GM12878 (cell line): Measurements from ENCODE around the gene POU4F2. TPM values are rescaled to one million over a fixed set of nuclear protein-coding genes. Genes with fewer than 3 reads are reported as not detected.

ENCODE experiments used
- ATAC-seq: fragments of 200-7000 bp; cut with Tn5 transposase; 3 replicates; pipeline ENCODE4 v1.9.1; 2020; ENCODE audit warnings: mild to moderate bottlenecking, moderate library complexity
- BruUV-seq: library from RNA; stranded (reverse); fragments of 400-500 nt; replicated peaks from 2 replicates; lab custom pipeline; 2021; lab: Mats Ljungman, UMichigan
- CTCF ChIA-PET: fragments of 300-600 bp; sonication (Branson Sonifier 250); formaldehyde crosslinking; extraction: SDS; loops from one replicate; lab custom pipeline; 2021; ENCODE audit warnings: inconsistent platforms; lab: Yijun Ruan, JAX
- POLR2A ChIA-PET: fragments of 350-600 bp; formaldehyde crosslinking; extraction: SDS; loops from one replicate; lab custom pipeline; 2021; ENCODE audit warnings: inconsistent platforms; lab: Charles Lee
- RAD21 ChIA-PET: fragments of 300-600 bp; sonication (Branson Sonifier 250); formaldehyde crosslinking; loops from one replicate; lab custom pipeline; 2023; ENCODE audit warnings: antibody characterized with exemption; ENCODE audit not compliant: unreplicated experiment; lab: Charles Lee
- SMC1A ChIA-PET: fragments of 300-600 bp; sonication (Branson Sonifier 250); formaldehyde crosslinking; loops from one replicate; lab custom pipeline; 2023; ENCODE audit not compliant: unreplicated experiment, uncharacterized antibody; lab: Charles Lee
- DNase-seq: peaks from one replicate; pipeline ENCODE4 v3.0.0-alpha.2; 2011; ENCODE audit warnings: low read depth, low spot score
- FAIRE-seq: peaks from 3 replicates; lab custom pipeline; 2011; peaks lifted over from hg19 to GRCh38; lab: Jason Lieb, UNC
- H2AFZ ChIP-seq: 2 replicates; pipeline ENCODE4 v1.6.0; 2011; ENCODE audit warnings: low read depth, low read length, control low read depth; ENCODE audit not compliant: control insufficient read depth
- H3K27ac ChIP-seq: 2 replicates; pipeline ENCODE4 v1.5.1; 2011; ENCODE audit warnings: control low read depth; ENCODE audit not compliant: control insufficient read depth, insufficient read depth
- H3K27me3 ChIP-seq, 2 experiments: replicated peaks in 1 of 2; 2 replicates each; pipeline versions ENCODE4 v1.6.0 to v1.6.1; 2011; ENCODE audit warnings: low read length in 1 of 2; ENCODE audit not compliant: control insufficient read depth in 2 of 2, insufficient read depth in 2 of 2
- H3K36me3 ChIP-seq, 2 experiments: 2 replicates each; pipeline ENCODE4 v1.5.1; 2011; ENCODE audit warnings: low read length in 1 of 2; ENCODE audit not compliant: control insufficient read depth in 2 of 2, insufficient read depth in 2 of 2
- H3K4me1 ChIP-seq: 2 replicates; pipeline ENCODE4 v1.6.1; 2011; ENCODE audit warnings: mild to moderate bottlenecking, low read length, moderate library complexity, mixed read lengths; ENCODE audit not compliant: control insufficient read depth, insufficient read depth
- H3K4me2 ChIP-seq: 2 replicates; pipeline ENCODE4 v1.6.0; 2011; ENCODE audit warnings: control low read depth; ENCODE audit not compliant: control insufficient read depth, insufficient read depth
- H3K4me3 ChIP-seq: fragments of 200-600 bp; sonication (generic); 2 replicates; pipeline ENCODE4 v1.5.1; 2016
- H3K79me2 ChIP-seq: 2 replicates; pipeline ENCODE4 v1.6.0; 2011; ENCODE audit warnings: low read length; ENCODE audit not compliant: control insufficient read depth, insufficient read depth
- H3K9ac ChIP-seq: 2 replicates; pipeline ENCODE4 v1.8.0; 2011; ENCODE audit warnings: low read length, control low read depth, mixed read lengths; ENCODE audit not compliant: control insufficient read depth, insufficient read depth
- H3K9me3 ChIP-seq: replicated peaks from 3 replicates; pipeline ENCODE4 v1.5.1; 2011; ENCODE audit warnings: mild to moderate bottlenecking, low read length; ENCODE audit not compliant: control insufficient read depth, insufficient read depth
- H4K20me1 ChIP-seq: 2 replicates; pipeline ENCODE4 v1.6.0; 2011; ENCODE audit not compliant: control insufficient read depth, insufficient read depth
- CBFB ChIP-seq: IDR thresholded peaks from 2 replicates; pipeline ENCODE4 v1.6.1; 2016; ENCODE audit warnings: antibody characterized with exemption, low read depth
- CEBPZ ChIP-seq: fragments of 150-350 bp; IDR thresholded peaks from 2 replicates; pipeline ENCODE4 v1.6.1; 2016; ENCODE audit warnings: low read depth, low read length
- MXI1 ChIP-seq: fragments of 150-350 bp; IDR thresholded peaks from 2 replicates; pipeline ENCODE4 v1.6.1; 2011; ENCODE audit warnings: low read depth, mild to moderate bottlenecking, inconsistent platforms, low read length, improper control_type of control experiment
- POU2F2 ChIP-seq: IDR thresholded peaks from 3 replicates; pipeline ENCODE4 v1.6.1; 2011; ENCODE audit warnings: low read depth, mild to moderate bottlenecking, low read length, borderline replicate concordance
- WGBS: methylation state at CpG from one replicate; pipeline ENCODE4 v1.1.6; 2016; ENCODE audit warnings: low lambda C conversion rate; ENCODE audit not compliant: insufficient replicate concordance, insufficient coverage; ENCODE audit errors: missing lambda C conversion rate; 5-methylcytosine and 5-hydroxymethylcytosine counted together
- in situ Hi-C: fragments of 300-500 bp; cut with MboI; formaldehyde crosslinking; loops from 9 replicates; pipeline ENCODE4 v1.14.3; 2018; ENCODE audit warnings: mixed read lengths
- intact Hi-C: fragments of 100-400 bp; cut with micrococcal nuclease; formaldehyde crosslinking; loops from one replicate; pipeline ENCODE4 v1.14.2; 2022; ENCODE audit not compliant: unreplicated experiment
- polyA plus RNA-seq, 11 experiments: library from polyadenylated mRNA; depleted of rRNA in 4 of 11; unstranded in 6 of 11; stranded (reverse) in 5 of 11; fragments of >200 nt; fragmentation: Nextera tagmentation in 4 of 11; fragmentation: Illumina TruSeq in 1 of 11; extraction: Ambion mirVana in 4 of 11; extraction: Trizol in 1 of 11; gene quantifications; 1 replicate in 1 of 11; 2 replicates in 10 of 11; pipeline versions ENCODE4 v1.2.1 to v1.2.3, GENCODE V29; 2011 to 2016; ENCODE audit warnings: inconsistent platforms in 2 of 11, missing spikeins in 2 of 11, low read depth in 1 of 11
- total RNA-seq, 4 experiments: library from RNA; depleted of rRNA in 3 of 4; stranded (reverse); fragments of >200 nt in 3 of 4; fragmentation: Illumina TruSeq in 1 of 4; extraction: Trizol in 1 of 4; gene quantifications; 2 replicates each; pipeline versions ENCODE4 v1.2.1 to v1.2.3, GENCODE V29; 2013 to 2021

Gene POU4F2
- total and polyA plus RNA-seq, 10 of the 15 experiments (the other 5 are each of a cell fraction or from before 2014, with no cell fraction given): 0.05 TPM; not detected in 9

GRCh38 chr4:146590801-146591200 lies 47.9 kb upstream of the POU4F2 start (continued):
- TF ChIP-seq CEBPZ (no peak), CBFB (no peak), POU2F2 (no peak)

- no peak for TF ChIP-seq MXI1
- Histone ChIP-seq H3K27ac (no peak overlapping the region), H3K79me2 (no peaks in the 10 kb centered on the region), H3K27me3 (no peaks in the 10 kb centered on the region), H3K4me2 (no peak overlapping the region), H3K4me3 (no peak overlapping the region), H3K4me1 (no peaks in the 10 kb centered on the region), H3K36me3 (no peaks in the 10 kb centered on the region), H2AFZ (no peak overlapping the region), H3K9me3 (no peaks in the 10 kb centered on the region; the same call in 2 of the 3 replicates), H4K20me1 (no peaks in the 10 kb centered on the region), H3K9ac (no peak overlapping the region)
- ATAC-seq: no peak
- intact Hi-C loops: no loop called here
- in situ Hi-C loops: no loop called here
- RAD21 ChIA-PET: no interaction called here
- POLR2A ChIA-PET: interaction anchor here (0.7 kb wide), 1 partner anchor 911 kb away, joined by 3 read pairs; no protein-coding TSS in a partner anchor
- no TSS peak for BruUV-seq
- CTCF ChIA-PET: no interaction called here
- no peak for FAIRE-seq
- no peak for DNase-seq
- WGBS: 25% methylated on average over 2 of the region's 2 CpGs
- SMC1A ChIA-PET: no interaction called here
Measured at GRCh38 chr4:146592019-146592418, 46.7 kb upstream of the POU4F2 start.
